GM12891 (cell line): ENCODE data around the gene COPS7A.
A peak's percentile ranks its signal among the peaks of the same experiment; 100 is the strongest.

ENCODE experiments used
- DNase-seq: peaks from one replicate; pipeline ENCODE4 v3.0.0; 2011; ENCODE audit warnings: low spot score; ENCODE audit not compliant: insufficient read length
- FAIRE-seq: peaks from 2 replicates; lab custom pipeline; 2011; peaks lifted over from hg19 to GRCh38; lab: Jason Lieb, UNC
- PAX5 ChIP-seq: IDR thresholded peaks from 2 replicates; pipeline ENCODE4 v1.6.1; 2011; ENCODE audit warnings: low read length, moderate library complexity, mild to moderate bottlenecking; ENCODE audit not compliant: insufficient read depth, severe bottlenecking
- POLR2A ChIP-seq: IDR thresholded peaks from 2 replicates; pipeline ENCODE4 v1.6.1; 2011; ENCODE audit warnings: low read depth, low read length, control low read depth
- POLR2AphosphoS5 ChIP-seq: IDR thresholded peaks from 2 replicates; pipeline ENCODE4 v1.6.1; 2011; ENCODE audit warnings: low read depth, low read length, control low read depth
- POU2F2 ChIP-seq: IDR thresholded peaks from 2 replicates; pipeline ENCODE4 v1.6.1; 2011; ENCODE audit warnings: low read depth, mild to moderate bottlenecking, control low read depth, low read length, moderate library complexity
- SPI1 ChIP-seq: IDR thresholded peaks from 2 replicates; pipeline ENCODE4 v1.6.1; 2011; ENCODE audit warnings: low read depth, low read length, control low read depth
- TAF1 ChIP-seq: IDR thresholded peaks from 2 replicates; pipeline ENCODE4 v1.6.1; 2011; ENCODE audit warnings: low read depth, low read length, control low read depth

The COPS7A gene

DNA sequence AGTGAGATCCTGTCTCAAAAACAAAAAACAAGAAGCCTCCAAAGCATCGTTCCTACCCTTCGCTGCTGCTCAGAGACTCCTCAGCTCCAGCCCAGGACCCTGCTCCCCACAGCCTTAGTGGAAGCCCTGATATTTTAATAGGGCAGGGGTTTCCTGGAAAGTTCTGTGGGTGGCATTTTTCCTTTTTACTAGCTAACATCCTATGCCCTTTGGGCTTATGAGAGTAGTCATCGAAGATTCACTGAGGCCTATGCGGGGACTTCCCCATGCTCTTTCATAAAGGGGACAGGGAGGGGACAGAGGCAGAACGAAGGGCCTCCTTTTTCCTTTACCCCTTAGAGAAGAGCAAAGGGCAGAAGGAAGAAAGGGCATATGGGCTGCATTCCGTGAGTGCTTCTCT, 56.7 kb downstream of the COPS7A start:
- TF ChIP-seq POLR2A (no peak), POLR2AphosphoS5 (no peak), POU2F2 (no peak), PAX5 (no peak), TAF1 (no peak), SPI1 (no peak)
- peak; percentile 28 for FAIRE-seq
- no peak for DNase-seq
